Muscle layer of colon (tissue), 2 donors: ENCODE measurements around the gene ZNF507.
"Not testable (repeated sequence)": the region's sequence is repeated elsewhere in the genome, so short reads cannot be mapped to it uniquely, and the experiment has no call there.

ENCODE experiments used
- H3K27ac ChIP-seq: one replicate; pipeline ENCODE4 v1.7.0; 2013; ENCODE audit warnings: low read depth, mild to moderate bottlenecking, low read length, moderate library complexity
- H3K27me3 ChIP-seq, 2 donors: one replicate each; pipeline ENCODE4 v1.7.0; 2013; ENCODE audit warnings: low read length in 2 of 2, mild to moderate bottlenecking in 2 of 2; ENCODE audit not compliant: insufficient read depth in 2 of 2, control insufficient read depth in 1 of 2
- H3K36me3 ChIP-seq: one replicate; pipeline ENCODE4 v1.7.0; 2013; ENCODE audit warnings: mild to moderate bottlenecking, low read length; ENCODE audit not compliant: insufficient read depth
- H3K4me1 ChIP-seq: one replicate; pipeline ENCODE4 v1.7.0; 2013; ENCODE audit warnings: mild to moderate bottlenecking, low read length; ENCODE audit not compliant: insufficient read depth
- H3K4me3 ChIP-seq, 2 donors: one replicate each; pipeline ENCODE4 v1.7.0; 2013; ENCODE audit warnings: low read length in 2 of 2, low read depth in 1 of 2, mild to moderate bottlenecking in 1 of 2, moderate library complexity in 1 of 2
- H3K9ac ChIP-seq: one replicate; pipeline ENCODE4 v1.7.0; 2013; ENCODE audit warnings: low read length
- H3K9me3 ChIP-seq: one replicate; pipeline ENCODE4 v1.7.0; 2013; ENCODE audit warnings: mild to moderate bottlenecking, low read length
- donor health status: abdominal sarcoma.
- donor health status: Adenocarcinoma of cecum.

The ZNF507 gene

DNA sequence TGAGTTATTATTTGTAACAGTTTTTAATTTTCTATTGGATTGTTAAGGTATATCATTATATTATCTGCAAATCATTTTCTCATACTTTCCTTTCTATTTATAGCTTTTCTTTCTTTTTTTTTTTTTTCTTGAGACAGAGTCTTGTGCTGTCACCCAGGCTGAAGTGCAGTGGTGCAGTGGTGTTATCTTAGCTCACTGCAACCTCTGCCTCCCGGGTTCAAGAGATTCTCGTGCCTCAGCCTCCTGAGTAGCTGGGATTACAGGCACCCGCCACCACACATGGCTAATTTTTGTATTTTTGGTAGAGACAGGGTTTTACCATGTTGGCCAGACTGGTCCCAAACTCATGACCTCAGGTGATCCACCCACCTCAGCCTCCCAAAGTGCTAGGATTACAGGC lies 29.0 kb downstream of the ZNF507 start:
- H3K4me1 ChIP-seq, result peaks cover 19% of the 10 kb centered on the region
- peaks cover 11% of the 10 kb centered on the region for H3K36me3 ChIP-seq
- not testable (repeated sequence) for H3K27ac ChIP-seq, H3K9me3 ChIP-seq, H3K4me3 ChIP-seq, H3K9ac ChIP-seq, H3K27me3 ChIP-seq

DNA sequence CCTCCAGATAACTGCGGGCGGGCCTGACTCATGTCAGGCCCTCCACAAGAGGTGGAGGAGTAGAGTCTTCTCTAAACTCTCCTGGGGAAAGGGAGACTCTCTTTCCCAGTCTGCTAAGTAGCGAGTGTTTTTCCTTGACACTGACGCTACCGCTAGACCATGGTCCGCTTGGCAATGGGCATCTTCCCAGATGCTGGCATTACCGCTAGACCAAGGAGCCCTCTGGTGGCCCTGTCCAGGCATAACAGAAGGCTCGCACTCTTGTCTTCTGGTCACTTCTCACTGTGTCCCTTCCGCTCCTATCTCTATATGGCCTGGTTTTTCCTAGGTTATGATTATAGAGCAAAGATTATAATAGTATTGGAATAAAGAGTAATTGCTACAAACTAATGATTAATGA lies 31.7 kb downstream of the ZNF507 start:
- H3K9ac ChIP-seq, H3K27ac ChIP-seq, H3K9me3 ChIP-seq, H3K4me3 ChIP-seq, H3K27me3 ChIP-seq: not testable (repeated sequence)
- Histone ChIP-seq H3K4me1 (peaks cover 19% of the 10 kb centered on the region), H3K36me3 (peaks cover 11% of the 10 kb centered on the region)

GRCh38 chr19:32380269-32380668 lies 34.9 kb downstream of the ZNF507 start:
- no peaks in the 10 kb centered on the region for H3K4me1 ChIP-seq
- no peak overlapping the region for H3K27ac ChIP-seq
- peaks cover 19% of the 10 kb centered on the region for H3K36me3 ChIP-seq

GRCh38 chr19:32387701-32388392 lies 42.4 kb downstream of the ZNF507 start:
- Histone ChIP-seq H3K27me3 (no peaks in the 10 kb centered on the region), H3K9ac (no peak overlapping the region), H3K27ac (peak overlapping the region; percentile 7), H3K4me1 (peaks cover 10% of the 10 kb centered on the region), H3K4me3 (no peak overlapping the region), H3K9me3 (no peaks in the 10 kb centered on the region), H3K36me3 (peaks cover 6% of the 10 kb centered on the region)

More at GRCh38 chr19:32380269-32380668, 34.9 kb downstream of the ZNF507 start:
- no peak overlapping the region for H3K9ac ChIP-seq
- H3K4me3 ChIP-seq, result no peak overlapping the region
- no peaks in the 10 kb centered on the region for H3K9me3 ChIP-seq
- no peaks in the 10 kb centered on the region for H3K27me3 ChIP-seq

GRCh38 chr19:32388393-32388855 lies 43.0 kb downstream of the ZNF507 start:
- Histone ChIP-seq H3K9me3 (no peaks in the 10 kb centered on the region), H3K27me3 (no peaks in the 10 kb centered on the region), H3K4me3 (no peak overlapping the region), H3K36me3 (peaks cover under 1% of the 10 kb centered on the region), H3K4me1 (peaks cover 10% of the 10 kb centered on the region), H3K27ac (peak overlapping the region; percentile 7), H3K9ac (no peak overlapping the region)

DNA sequence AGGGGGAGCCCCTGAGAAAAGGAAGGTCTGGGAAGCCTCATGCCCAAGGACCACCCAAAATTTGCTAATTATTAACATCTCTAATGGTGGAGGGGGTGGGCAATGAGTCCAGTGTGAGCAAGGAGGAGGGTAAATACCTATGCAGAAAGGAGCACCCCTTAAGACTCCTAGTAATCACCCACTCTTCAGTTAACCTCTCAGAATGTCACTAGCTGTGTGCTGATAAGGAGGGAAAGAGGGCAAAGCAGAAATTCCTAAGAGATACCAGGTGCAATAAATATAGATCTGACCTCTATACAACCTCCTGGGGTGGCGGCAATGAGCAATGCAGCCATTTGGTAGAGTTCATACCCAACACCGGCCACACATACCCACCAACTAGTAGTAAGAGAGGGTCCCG lies 47.5 kb downstream of the ZNF507 start:
- no peak overlapping the region for H3K9ac ChIP-seq
- no peak overlapping the region for H3K4me3 ChIP-seq
- no peak overlapping the region for H3K27ac ChIP-seq
- H3K36me3 ChIP-seq, result no peaks in the 10 kb centered on the region
- no peaks in the 10 kb centered on the region for H3K9me3 ChIP-seq
- peaks cover 7% of the 10 kb centered on the region for H3K4me1 ChIP-seq
- H3K27me3 ChIP-seq, result no peaks in the 10 kb centered on the region

DNA sequence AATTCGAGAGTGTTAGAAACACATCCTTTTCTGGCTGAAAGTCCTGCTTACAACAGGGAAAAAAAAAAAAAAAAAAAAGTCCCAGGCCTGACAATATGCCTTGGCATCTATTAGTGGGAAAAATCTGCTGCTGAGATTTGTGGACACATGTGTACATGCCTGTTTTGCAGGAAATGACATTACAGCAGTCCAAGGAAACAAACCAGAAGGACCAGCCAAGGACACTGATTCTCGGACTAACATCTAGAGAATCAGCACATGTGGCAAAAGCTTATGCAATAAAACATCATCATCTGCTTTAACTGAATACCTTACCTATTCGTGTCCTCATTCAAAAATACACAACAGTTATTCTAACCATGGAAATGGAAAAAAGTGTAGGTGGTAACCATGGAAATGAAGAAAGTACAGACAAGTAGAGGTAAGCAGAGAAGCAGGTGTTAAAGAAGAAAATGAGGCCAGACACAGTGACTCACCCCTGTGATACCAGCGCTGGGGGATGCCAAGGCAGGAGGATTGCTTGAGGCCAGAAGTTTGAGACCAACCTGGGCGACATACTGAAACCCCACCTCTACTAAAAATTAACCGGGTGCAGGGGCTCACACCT lies 50.7 kb downstream of the ZNF507 start:
- H3K36me3 ChIP-seq, result no peaks in the 10 kb centered on the region
- H3K4me1 ChIP-seq, result no peaks in the 10 kb centered on the region
- H3K27ac ChIP-seq, result no peak overlapping the region
- H3K9ac ChIP-seq, result no peak overlapping the region
- H3K9me3 ChIP-seq, result no peaks in the 10 kb centered on the region
- no peak overlapping the region for H3K4me3 ChIP-seq
- H3K27me3 ChIP-seq, result no peaks in the 10 kb centered on the region

DNA sequence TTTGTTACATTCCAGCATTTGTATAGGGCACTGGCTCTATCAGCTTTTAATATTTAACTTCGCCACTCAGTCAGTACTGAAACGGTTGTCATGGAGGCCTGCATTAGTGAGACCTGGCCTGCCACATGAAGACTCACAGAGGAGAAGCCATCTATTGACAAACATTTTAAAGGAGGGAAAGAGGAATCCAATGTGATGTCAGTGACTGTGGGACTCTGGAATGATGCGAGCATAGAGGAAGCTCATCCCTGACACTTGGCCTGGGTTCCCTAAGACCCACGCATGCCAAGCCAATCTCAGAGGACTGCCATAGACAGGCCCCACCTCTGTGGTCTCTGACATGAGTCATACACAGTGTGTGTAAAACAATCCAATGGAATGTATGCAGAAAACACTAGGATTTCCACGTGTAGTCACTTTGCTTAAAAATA lies 52.3 kb downstream of the ZNF507 start:
- Histone ChIP-seq H3K9ac (no peak overlapping the region), H3K4me1 (no peaks in the 10 kb centered on the region), H3K4me3 (no peak overlapping the region), H3K27ac (no peak overlapping the region), H3K27me3 (no peaks in the 10 kb centered on the region), H3K36me3 (no peaks in the 10 kb centered on the region), H3K9me3 (no peaks in the 10 kb centered on the region)

GRCh38 chr19:32401992-32402391 lies 56.6 kb downstream of the ZNF507 start:
- Histone ChIP-seq H3K4me3 (no peak overlapping the region), H3K27ac (no peak overlapping the region), H3K9ac (no peak overlapping the region), H3K4me1 (peaks cover 15% of the 10 kb centered on the region), H3K27me3 (no peaks in the 10 kb centered on the region), H3K36me3 (no peaks in the 10 kb centered on the region), H3K9me3 (no peaks in the 10 kb centered on the region)

DNA sequence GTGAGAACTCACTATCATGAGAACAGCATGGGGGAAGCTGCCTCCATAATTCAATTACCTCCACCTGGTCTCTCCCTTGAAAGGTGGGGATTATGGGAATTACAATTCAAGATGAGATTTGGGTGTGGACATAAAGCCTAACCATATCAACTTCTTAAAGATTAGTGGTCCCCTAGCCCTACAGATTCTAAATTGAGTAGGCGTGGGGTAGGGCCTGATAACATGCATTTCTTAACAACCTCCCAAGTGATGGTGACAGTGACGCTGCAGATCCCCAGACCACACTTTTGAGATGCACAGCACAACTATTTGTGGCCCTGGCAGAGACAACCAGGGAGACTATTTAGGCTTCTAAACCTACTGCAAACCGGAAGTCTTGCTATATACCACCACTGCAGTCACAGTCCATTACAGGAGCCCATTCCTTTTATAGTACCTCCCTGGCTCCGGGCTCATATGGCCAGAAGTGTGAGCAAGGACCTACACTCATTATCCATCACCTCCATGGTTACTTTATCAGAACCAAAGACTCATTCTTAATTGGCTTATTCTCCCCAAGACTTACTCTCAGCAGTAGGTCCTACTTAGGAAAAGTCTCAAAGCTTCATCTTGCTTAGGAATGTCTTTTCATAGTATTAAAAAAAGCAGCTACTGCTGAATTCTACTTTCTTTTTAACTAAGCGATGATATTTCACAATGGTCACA lies 58.0 kb downstream of the ZNF507 start:
- H3K36me3 ChIP-seq, result no peaks in the 10 kb centered on the region
- no peak overlapping the region for H3K27ac ChIP-seq
- H3K4me3 ChIP-seq, result no peak overlapping the region
- no peak overlapping the region for H3K9ac ChIP-seq
- peaks cover 15% of the 10 kb centered on the region for H3K4me1 ChIP-seq
- H3K27me3 ChIP-seq, result no peaks in the 10 kb centered on the region
- H3K9me3 ChIP-seq, result no peaks in the 10 kb centered on the region

- Histone ChIP-seq H3K4me1 (peaks cover 15% of the 10 kb centered on the region), H3K9me3 (no peaks in the 10 kb centered on the region), H3K27ac (peak overlapping the region; percentile 92), H3K9ac (peak overlapping the region; percentile 68), H3K4me3 (peak overlapping the region in 1 of 2 donors; percentile 73), H3K36me3 (peaks cover under 1% of the 10 kb centered on the region), H3K27me3 (no peaks in the 10 kb centered on the region)
Measured at GRCh38 chr19:32404213-32404932, 59.0 kb downstream of the ZNF507 start.
